Fibroblast of pulmonary artery (primary cell): Measurements from ENCODE around the gene PRR33.

ENCODE experiments used
- DNase-seq: peaks from one replicate; pipeline ENCODE4 v3.0.0-alpha.2; 2010; ENCODE audit warnings: low read depth
- H3K4me3 ChIP-seq: replicated peaks from 2 replicates; pipeline ENCODE4 v1.5.1; 2011; ENCODE audit warnings: low read depth, mild to moderate bottlenecking, control low read depth, low read length, moderate library complexity
- TF ChIP-seq, protein P1 (sequence below): IDR thresholded peaks from 2 replicates; pipeline ENCODE4 v1.5.1; 2011; ENCODE audit warnings: mild to moderate bottlenecking, control low read depth, low read length, inconsistent platforms; ENCODE audit errors: missing control alignments

The PRR33 gene

DNA sequence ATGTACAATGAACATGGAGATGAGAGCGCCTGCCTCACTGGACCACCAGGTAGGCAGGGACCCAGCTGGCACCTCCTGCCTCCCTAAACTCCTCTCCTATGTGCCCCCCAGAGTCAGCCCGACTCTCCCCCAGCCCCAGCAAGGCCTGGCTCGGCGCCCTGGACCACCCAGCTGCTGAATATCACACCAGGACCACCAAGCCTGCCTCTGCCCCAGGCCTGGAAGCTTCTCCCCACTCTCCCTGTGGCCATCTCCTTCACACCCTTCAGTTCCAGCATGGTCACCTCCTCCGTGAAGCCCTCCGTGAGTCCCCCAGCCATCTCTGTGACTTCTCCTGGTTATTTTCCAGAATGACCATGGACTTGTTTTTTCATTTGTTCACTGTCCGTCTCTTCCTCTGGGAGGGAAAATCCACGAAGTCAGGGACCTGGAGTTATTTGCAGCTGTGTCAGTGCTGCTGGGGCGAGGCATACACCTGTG is 45.2 kb downstream of the PRR33 start:
- H3K4me3 ChIP-seq, result no peak overlapping the region
- no peak for DNase-seq
- TF ChIP-seq, protein P1, sequence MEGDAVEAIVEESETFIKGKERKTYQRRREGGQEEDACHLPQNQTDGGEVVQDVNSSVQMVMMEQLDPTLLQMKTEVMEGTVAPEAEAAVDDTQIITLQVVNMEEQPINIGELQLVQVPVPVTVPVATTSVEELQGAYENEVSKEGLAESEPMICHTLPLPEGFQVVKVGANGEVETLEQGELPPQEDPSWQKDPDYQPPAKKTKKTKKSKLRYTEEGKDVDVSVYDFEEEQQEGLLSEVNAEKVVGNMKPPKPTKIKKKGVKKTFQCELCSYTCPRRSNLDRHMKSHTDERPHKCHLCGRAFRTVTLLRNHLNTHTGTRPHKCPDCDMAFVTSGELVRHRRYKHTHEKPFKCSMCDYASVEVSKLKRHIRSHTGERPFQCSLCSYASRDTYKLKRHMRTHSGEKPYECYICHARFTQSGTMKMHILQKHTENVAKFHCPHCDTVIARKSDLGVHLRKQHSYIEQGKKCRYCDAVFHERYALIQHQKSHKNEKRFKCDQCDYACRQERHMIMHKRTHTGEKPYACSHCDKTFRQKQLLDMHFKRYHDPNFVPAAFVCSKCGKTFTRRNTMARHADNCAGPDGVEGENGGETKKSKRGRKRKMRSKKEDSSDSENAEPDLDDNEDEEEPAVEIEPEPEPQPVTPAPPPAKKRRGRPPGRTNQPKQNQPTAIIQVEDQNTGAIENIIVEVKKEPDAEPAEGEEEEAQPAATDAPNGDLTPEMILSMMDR, result no peak

DNA sequence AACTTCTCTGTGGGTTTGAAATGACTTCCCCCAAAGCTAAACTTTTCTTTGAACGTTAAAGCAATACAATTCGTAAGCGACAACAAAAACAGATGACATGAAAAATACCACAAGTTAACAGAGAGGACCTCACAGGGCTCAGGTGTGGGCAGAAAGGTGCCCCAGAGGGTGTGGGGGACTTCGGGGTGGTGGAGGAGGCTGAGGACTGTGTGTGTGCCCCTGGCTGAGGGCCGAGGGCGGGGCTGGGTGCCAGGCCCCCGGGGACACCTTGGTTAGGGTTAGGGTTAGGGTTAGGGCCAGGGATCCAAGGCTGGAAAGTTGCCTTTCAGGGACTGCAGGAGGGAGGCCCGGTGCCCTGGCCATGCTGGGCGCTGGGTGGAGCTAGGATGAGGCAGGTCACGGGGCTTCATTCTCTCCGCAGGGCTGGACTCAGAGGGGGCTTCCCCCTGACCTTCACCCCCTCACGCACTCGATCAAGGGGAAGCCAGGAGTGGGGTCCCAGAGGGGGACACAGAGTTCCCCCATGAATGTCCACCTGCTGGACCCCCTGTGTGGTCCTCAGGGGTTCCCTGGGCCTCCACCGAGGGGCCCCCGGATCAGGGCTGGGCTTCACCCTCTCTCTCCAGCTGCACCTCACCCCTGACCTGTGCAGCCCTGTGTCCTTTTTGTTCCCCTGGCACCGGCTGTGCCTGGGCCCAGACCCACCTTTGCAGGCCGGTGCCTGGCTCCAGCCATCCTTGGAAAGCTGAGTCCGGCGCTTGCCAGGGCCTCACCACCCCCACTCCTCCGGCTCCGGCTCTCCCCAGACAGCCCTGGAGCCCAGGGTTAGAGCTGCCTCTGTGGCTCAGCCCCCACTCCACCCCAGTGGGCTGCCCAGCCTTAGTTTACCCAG is 45.9 kb downstream of the PRR33 start:
- H3K4me3 ChIP-seq, result no peak overlapping the region
- DNase-seq, result no peak
- TF ChIP-seq, protein P1, result no peak

DNA sequence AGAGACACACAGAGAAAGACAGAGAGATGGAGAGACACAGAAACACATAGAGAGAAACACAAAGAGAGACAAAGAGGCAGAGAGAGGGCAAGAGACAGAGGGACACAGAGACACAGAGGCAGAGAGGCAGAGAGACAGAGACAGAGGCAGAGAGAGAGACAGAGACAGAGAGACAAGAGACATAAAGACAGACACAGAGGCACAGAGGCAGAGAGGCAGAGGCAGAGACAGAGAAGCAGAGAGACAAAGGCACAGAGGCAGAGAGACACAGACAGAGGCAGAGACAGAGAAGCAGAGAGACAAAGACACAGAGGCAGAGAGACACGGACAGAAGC is 46.6 kb downstream of the PRR33 start:
- TF ChIP-seq, protein P1, result no peak
- DNase-seq, result no peak
- H3K4me3 ChIP-seq, result no peak overlapping the region

DNA sequence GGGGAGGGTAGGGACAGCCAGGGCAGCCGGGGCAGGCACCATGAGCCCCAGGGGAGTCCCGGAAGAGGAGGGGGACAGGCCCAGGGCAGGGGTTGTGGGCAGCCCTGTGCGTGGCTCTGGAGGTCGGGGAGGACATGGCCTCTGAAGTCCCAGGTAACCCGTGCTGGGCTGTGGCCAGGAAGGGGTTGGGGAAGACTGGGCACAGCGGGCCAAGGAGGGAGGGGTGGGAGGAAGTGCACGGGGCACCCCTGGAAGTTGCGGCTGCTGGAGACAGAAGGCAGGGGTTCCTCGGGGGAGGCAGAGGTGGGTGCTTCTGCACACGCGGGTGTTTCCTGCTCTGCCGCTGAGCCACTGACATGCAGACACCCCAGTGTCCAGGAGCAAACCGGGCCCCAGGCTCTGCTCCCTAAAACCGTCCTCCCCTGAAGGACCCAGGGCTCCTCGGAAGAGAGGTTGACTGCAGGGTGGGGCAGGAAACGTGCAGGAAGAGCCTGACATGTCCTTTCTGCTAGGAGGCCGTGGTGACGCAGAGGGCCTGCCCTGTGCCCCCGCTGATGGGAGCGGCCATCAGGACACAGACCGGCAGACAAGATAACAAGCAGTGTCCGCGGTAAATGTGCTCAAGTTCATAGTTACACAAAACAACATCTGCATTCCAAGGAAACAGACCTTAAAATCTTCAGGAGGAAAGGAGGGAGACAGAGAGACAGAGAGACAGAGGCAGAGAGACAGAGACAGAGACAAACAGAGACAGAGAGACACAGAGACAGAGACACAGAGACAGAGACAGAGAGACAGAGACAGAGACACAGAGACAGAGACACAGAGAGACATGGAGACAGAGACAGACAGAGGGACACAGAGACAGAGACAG is 47.2 kb downstream of the PRR33 start:
- TF ChIP-seq, protein P1, result no peak
- no peak overlapping the region for H3K4me3 ChIP-seq
- DNase-seq, result peak; percentile 44

DNA sequence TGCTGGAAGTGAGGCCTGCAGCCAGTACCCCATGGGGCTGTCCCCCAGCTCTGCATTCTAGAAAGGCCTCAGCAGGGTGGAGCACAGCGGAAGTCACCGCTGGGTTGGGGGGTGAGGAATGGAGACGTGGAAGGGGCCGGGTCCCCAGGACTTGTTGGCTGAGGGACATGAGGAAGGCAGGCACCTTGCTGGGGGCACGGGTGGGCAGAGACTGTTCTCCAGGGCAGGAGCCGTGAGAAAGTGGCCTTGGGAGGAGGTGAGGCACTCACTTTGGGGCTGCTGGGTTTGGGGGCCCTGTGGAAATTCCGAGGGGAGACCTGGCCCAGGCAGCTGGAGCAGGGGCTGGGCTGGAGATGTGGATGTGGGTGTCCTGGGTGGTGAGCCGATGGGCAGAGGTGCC is 47.9 kb downstream of the PRR33 start:
- no peak overlapping the region for H3K4me3 ChIP-seq
- TF ChIP-seq, protein P1, result no peak
- no peak for DNase-seq

DNA sequence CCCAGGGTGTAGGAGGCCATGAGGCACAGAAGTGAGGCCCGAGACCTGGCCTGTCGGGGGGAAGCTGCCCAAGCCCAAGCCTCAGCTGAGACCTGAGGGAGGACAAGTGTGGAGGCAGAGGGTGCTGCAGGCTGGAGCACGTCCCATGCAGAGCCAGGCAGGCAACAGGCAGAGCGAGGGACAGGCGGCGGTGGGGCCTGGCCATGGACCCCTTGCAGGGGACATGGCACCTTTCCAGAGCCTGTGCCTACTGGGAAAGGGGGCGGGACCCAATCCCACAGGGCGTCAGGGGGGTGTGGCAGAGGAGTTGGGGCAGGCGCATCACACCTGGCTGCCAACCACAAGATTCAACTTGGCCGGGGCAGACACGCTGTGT is 48.6 kb downstream of the PRR33 start:
- TF ChIP-seq, protein P1, result no peak
- no peak for DNase-seq
- no peak overlapping the region for H3K4me3 ChIP-seq
